WTC11 (cell line): ENCODE measurements around the gene GLG1. TPM values are rescaled to one million over a fixed set of nuclear protein-coding genes. Genes with fewer than 3 reads are reported as not detected.

Experiments
- ATAC-seq: fragments of 200-7000 bp; cut with Tn5 transposase; 2 replicates; pipeline ENCODE4 v1.10.0; 2021; ENCODE audit warnings: mild to moderate bottlenecking, moderate library complexity
- CTCF ChIA-PET: fragments of 300-600 bp; sonication (Branson Sonifier 250); formaldehyde crosslinking; loops from one replicate; lab custom pipeline; 2021; ENCODE audit warnings: antibody characterized with exemption; lab: Charles Lee
- POLR2A ChIA-PET: fragments of 350-600 bp; sonication (Branson Sonifier 250); formaldehyde crosslinking; loops from one replicate; lab custom pipeline; 2021; ENCODE audit warnings: antibody characterized with exemption; lab: Charles Lee
- DNase-seq: peaks from one replicate; pipeline ENCODE4 v3.0.0; 2021; ENCODE audit warnings: low spot score
- H3K27ac Mint-ChIP-seq: 2 replicates; pipeline ENCODE4 v1.8.0; 2021; ENCODE audit warnings: mixed read lengths
- H3K27me3 Mint-ChIP-seq: 2 replicates; pipeline ENCODE4 v1.8.0; 2021; ENCODE audit warnings: low read depth, mild to moderate bottlenecking, moderate library complexity, mixed read lengths
- H3K36me3 Mint-ChIP-seq: 2 replicates; pipeline ENCODE4 v1.8.0; 2021; ENCODE audit warnings: mixed read lengths
- H3K4me1 Mint-ChIP-seq: 2 replicates; pipeline ENCODE4 v1.8.0; 2022; ENCODE audit warnings: mixed read lengths
- H3K4me3 Mint-ChIP-seq: 2 replicates; pipeline ENCODE4 v1.8.0; 2021; ENCODE audit warnings: mild to moderate bottlenecking, moderate library complexity, mixed read lengths
- H3K9me3 Mint-ChIP-seq: 2 replicates; pipeline ENCODE4 v1.8.0; 2021; ENCODE audit warnings: mixed read lengths
- CBFB ChIP-seq: sonication (generic); formaldehyde crosslinking; IDR thresholded peaks from 2 replicates; pipeline ENCODE4 v1.8.1; 2022; ENCODE audit warnings: mild to moderate bottlenecking, low read depth, missing genetic modification reagents
- GTF2I ChIP-seq: fragments of 250-450 bp; sonication (Bioruptor Pico); conservative IDR thresholded peaks from 2 replicates; pipeline ENCODE4 v1.4.0; 2021; ENCODE audit warnings: mild to moderate bottlenecking
- MYBL2 ChIP-seq: sonication (generic); formaldehyde crosslinking; IDR thresholded peaks from 2 replicates; pipeline ENCODE4 v1.8.1; 2023; ENCODE audit warnings: mild to moderate bottlenecking, moderate library complexity, missing genetic modification reagents
- NFE2L1 ChIP-seq: sonication (generic); formaldehyde crosslinking; IDR thresholded peaks from 2 replicates; pipeline ENCODE4 v1.8.1; 2023; ENCODE audit warnings: missing genetic modification reagents
- OVOL2 ChIP-seq: fragments of 250-450 bp; sonication (Bioruptor Pico); IDR thresholded peaks from 2 replicates; pipeline ENCODE4 v1.9.0; 2021; ENCODE audit warnings: mild to moderate bottlenecking, borderline replicate concordance
- ZBTB21 ChIP-seq: sonication (generic); formaldehyde crosslinking; IDR thresholded peaks from 2 replicates; pipeline ENCODE4 v1.8.1; 2023; ENCODE audit warnings: mild to moderate bottlenecking, missing genetic modification reagents, borderline replicate concordance
- ZNF121 ChIP-seq: sonication (generic); formaldehyde crosslinking; IDR thresholded peaks from 2 replicates; pipeline ENCODE4 v1.8.0; 2023; ENCODE audit warnings: missing genetic modification reagents
- total RNA-seq: library from RNA; stranded (reverse); gene quantifications from 3 replicates; pipeline ENCODE4 v1.2.3, GENCODE V29; 2021
- TF ChIP-seq, protein P1 (sequence below): sonication (generic); formaldehyde crosslinking; IDR thresholded peaks from 2 replicates; pipeline ENCODE4 v1.8.0; 2022; ENCODE audit warnings: mild to moderate bottlenecking, missing genetic modification reagents
- TF ChIP-seq, protein P2 (sequence below): sonication (generic); formaldehyde crosslinking; IDR thresholded peaks from 2 replicates; pipeline ENCODE4 v1.8.1; 2023; ENCODE audit warnings: mild to moderate bottlenecking, missing genetic modification reagents, moderate library complexity
- TF ChIP-seq, protein P3 (sequence below): sonication (generic); formaldehyde crosslinking; IDR thresholded peaks from 2 replicates; pipeline ENCODE4 v1.8.1; 2022; ENCODE audit warnings: mild to moderate bottlenecking, moderate library complexity, missing genetic modification reagents
- TF ChIP-seq, protein P4 (sequence below): sonication (generic); formaldehyde crosslinking; IDR thresholded peaks from 2 replicates; pipeline ENCODE4 v1.8.0; 2023; ENCODE audit warnings: missing genetic modification reagents, mild to moderate bottlenecking, borderline replicate concordance
- TF ChIP-seq, protein P5 (sequence below): sonication (generic); formaldehyde crosslinking; conservative IDR thresholded peaks from 2 replicates; pipeline ENCODE4 v1.8.1; 2023; ENCODE audit warnings: mild to moderate bottlenecking, low read depth, missing genetic modification reagents, moderate library complexity
- TF ChIP-seq, protein P6 (sequence below): sonication (generic); formaldehyde crosslinking; IDR thresholded peaks from 2 replicates; pipeline ENCODE4 v1.8.0; 2022; ENCODE audit warnings: mild to moderate bottlenecking, missing genetic modification reagents

The GLG1 gene
- total RNA-seq, 1 experiment from 2014 or later: 156 TPM

DNA sequence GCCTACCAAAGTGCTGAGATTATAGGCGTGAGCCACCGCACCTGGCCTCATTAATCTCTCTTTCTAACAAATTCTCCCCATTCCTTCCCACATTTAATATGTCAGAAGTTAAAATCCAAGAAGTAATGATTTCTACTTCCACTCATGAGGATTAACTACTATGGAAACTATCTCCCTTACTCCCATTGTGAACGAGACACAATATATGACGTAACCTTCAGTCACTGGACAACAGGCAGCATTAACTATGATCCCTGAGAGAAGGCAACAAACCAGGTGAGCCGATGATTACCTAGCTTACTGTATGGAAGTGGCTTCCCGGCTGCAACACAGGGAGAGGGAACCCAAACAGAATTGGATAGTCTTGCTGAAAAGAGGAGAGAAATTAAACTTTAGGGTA, 20.0 kb downstream of the GLG1 start (continued):
- TF ChIP-seq, protein P1, sequence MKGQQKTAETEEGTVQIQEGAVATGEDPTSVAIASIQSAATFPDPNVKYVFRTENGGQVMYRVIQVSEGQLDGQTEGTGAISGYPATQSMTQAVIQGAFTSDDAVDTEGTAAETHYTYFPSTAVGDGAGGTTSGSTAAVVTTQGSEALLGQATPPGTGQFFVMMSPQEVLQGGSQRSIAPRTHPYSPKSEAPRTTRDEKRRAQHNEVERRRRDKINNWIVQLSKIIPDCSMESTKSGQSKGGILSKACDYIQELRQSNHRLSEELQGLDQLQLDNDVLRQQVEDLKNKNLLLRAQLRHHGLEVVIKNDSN (CRISPR knock-in tag): no peak
- TF ChIP-seq OVOL2 (CRISPR knock-in tag) (no peak), ZNF121 (CRISPR knock-in tag) (no peak), NFE2L1 (CRISPR knock-in tag) (no peak)

DNA sequence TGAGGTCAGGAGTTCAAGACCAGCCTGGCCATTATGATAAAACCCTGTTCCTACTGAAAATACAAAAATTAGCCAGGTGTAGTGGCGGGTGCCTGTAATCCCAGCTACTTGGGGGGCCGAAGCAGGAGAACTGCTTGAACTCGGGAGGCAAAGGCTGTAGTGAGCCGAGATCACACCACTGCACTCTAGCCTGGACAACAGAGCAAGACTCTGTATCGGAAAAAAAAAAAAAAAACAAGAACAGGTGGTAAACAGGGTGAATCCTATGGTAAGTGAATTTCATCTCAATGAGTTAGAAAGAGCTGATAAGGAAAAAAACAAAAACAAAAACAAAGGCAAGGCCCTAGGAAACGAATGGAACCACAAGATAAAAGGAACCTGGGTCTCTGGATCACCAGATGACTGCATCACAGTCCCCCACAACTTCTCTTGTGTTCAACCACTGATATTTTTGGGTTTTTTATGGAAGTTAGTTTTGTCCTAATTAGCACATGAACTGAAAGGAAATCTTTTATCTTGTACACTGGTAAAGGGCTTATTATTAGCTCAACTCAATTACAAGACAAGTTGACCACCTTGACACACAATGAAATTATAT, 21.0 kb downstream of the GLG1 start:
- POLR2A ChIA-PET: interaction anchor here (0.6 kb wide), 1 partner anchor 17 kb away, joined by 3 read pairs; no protein-coding TSS in a partner anchor
- no peaks in the 10 kb centered on the region for H3K36me3 Mint-ChIP-seq

DNA sequence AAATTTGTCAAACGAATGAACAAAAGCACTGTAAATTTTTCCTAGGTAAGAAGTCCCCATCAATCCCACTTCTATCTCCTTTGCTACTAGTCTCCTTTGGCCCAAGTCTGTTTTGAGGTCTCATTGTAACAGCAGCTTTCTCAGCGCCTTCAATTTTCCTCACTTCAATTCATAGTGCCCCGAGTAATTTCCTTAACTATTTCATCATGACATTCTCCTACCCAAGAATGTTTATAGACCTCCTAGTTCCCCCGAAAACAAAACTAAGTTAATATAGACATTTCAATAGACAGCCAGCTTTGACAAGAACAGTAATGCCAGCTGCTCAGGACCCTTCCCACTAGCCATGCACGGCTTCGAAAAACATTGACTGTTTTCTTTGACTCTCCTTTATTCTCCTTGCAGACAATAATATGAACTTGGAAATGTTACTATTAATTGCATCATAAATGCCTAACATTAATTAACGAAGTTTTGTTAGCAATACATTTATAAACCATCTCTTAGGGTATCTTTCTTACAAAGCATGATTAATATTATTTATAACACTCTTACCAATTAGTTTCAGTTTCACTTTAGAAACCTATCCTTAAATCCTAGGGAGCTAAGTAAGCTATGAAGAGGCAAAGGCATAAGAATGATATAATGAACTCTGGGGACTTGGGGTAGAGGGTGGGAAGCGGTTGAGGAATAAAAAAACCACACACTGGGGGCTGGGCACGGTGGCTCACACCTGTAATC, 22.8 kb downstream of the GLG1 start:
- Mint-ChIP-seq H3K36me3 (no peaks in the 10 kb centered on the region), H3K27ac (peak overlapping the region; percentile 73), H3K27me3 (no peaks in the 10 kb centered on the region), H3K9me3 (no peaks in the 10 kb centered on the region), H3K4me3 (no peak overlapping the region), H3K4me1 (peaks cover 26% of the 10 kb centered on the region)
- CTCF ChIA-PET: no interaction called here
- TF ChIP-seq, protein P2, sequence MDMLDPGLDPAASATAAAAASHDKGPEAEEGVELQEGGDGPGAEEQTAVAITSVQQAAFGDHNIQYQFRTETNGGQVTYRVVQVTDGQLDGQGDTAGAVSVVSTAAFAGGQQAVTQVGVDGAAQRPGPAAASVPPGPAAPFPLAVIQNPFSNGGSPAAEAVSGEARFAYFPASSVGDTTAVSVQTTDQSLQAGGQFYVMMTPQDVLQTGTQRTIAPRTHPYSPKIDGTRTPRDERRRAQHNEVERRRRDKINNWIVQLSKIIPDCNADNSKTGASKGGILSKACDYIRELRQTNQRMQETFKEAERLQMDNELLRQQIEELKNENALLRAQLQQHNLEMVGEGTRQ (CRISPR knock-in tag): no peak
- TF ChIP-seq, protein P3, sequence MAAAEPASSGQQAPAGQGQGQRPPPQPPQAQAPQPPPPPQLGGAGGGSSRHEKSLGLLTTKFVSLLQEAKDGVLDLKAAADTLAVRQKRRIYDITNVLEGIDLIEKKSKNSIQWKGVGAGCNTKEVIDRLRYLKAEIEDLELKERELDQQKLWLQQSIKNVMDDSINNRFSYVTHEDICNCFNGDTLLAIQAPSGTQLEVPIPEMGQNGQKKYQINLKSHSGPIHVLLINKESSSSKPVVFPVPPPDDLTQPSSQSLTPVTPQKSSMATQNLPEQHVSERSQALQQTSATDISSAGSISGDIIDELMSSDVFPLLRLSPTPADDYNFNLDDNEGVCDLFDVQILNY: no peak
- TF ChIP-seq MYBL2 (no peak), GTF2I (CRISPR knock-in tag) (no peak), ZBTB21 (CRISPR knock-in tag) (no peak), ZNF121 (CRISPR knock-in tag) (no peak), CBFB (CRISPR knock-in tag) (no peak)
- TF ChIP-seq, protein P4, sequence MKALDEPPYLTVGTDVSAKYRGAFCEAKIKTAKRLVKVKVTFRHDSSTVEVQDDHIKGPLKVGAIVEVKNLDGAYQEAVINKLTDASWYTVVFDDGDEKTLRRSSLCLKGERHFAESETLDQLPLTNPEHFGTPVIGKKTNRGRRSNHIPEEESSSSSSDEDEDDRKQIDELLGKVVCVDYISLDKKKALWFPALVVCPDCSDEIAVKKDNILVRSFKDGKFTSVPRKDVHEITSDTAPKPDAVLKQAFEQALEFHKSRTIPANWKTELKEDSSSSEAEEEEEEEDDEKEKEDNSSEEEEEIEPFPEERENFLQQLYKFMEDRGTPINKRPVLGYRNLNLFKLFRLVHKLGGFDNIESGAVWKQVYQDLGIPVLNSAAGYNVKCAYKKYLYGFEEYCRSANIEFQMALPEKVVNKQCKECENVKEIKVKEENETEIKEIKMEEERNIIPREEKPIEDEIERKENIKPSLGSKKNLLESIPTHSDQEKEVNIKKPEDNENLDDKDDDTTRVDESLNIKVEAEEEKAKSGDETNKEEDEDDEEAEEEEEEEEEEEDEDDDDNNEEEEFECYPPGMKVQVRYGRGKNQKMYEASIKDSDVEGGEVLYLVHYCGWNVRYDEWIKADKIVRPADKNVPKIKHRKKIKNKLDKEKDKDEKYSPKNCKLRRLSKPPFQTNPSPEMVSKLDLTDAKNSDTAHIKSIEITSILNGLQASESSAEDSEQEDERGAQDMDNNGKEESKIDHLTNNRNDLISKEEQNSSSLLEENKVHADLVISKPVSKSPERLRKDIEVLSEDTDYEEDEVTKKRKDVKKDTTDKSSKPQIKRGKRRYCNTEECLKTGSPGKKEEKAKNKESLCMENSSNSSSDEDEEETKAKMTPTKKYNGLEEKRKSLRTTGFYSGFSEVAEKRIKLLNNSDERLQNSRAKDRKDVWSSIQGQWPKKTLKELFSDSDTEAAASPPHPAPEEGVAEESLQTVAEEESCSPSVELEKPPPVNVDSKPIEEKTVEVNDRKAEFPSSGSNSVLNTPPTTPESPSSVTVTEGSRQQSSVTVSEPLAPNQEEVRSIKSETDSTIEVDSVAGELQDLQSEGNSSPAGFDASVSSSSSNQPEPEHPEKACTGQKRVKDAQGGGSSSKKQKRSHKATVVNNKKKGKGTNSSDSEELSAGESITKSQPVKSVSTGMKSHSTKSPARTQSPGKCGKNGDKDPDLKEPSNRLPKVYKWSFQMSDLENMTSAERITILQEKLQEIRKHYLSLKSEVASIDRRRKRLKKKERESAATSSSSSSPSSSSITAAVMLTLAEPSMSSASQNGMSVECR (CRISPR knock-in tag): no peak
- TF ChIP-seq, protein P5, sequence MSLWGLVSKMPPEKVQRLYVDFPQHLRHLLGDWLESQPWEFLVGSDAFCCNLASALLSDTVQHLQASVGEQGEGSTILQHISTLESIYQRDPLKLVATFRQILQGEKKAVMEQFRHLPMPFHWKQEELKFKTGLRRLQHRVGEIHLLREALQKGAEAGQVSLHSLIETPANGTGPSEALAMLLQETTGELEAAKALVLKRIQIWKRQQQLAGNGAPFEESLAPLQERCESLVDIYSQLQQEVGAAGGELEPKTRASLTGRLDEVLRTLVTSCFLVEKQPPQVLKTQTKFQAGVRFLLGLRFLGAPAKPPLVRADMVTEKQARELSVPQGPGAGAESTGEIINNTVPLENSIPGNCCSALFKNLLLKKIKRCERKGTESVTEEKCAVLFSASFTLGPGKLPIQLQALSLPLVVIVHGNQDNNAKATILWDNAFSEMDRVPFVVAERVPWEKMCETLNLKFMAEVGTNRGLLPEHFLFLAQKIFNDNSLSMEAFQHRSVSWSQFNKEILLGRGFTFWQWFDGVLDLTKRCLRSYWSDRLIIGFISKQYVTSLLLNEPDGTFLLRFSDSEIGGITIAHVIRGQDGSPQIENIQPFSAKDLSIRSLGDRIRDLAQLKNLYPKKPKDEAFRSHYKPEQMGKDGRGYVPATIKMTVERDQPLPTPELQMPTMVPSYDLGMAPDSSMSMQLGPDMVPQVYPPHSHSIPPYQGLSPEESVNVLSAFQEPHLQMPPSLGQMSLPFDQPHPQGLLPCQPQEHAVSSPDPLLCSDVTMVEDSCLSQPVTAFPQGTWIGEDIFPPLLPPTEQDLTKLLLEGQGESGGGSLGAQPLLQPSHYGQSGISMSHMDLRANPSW (CRISPR knock-in tag): no peak
- no peak for ATAC-seq
- POLR2A ChIA-PET: interaction anchor here (1.5 kb wide), 1 partner anchor 23 kb away, joined by 4 read pairs; the partner anchor contains the start of gene GLG1
- no peak for DNase-seq

More for the DNA sequence above, 21.0 kb downstream of the GLG1 start:
- Mint-ChIP-seq H3K27ac (no peak overlapping the region), H3K4me1 (peaks cover 26% of the 10 kb centered on the region)
- TF ChIP-seq, protein P6, sequence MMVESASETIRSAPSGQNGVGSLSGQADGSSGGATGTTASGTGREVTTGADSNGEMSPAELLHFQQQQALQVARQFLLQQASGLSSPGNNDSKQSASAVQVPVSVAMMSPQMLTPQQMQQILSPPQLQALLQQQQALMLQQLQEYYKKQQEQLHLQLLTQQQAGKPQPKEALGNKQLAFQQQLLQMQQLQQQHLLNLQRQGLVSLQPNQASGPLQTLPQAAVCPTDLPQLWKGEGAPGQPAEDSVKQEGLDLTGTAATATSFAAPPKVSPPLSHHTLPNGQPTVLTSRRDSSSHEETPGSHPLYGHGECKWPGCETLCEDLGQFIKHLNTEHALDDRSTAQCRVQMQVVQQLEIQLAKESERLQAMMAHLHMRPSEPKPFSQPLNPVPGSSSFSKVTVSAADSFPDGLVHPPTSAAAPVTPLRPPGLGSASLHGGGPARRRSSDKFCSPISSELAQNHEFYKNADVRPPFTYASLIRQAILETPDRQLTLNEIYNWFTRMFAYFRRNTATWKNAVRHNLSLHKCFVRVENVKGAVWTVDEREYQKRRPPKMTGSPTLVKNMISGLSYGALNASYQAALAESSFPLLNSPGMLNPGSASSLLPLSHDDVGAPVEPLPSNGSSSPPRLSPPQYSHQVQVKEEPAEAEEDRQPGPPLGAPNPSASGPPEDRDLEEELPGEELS (CRISPR knock-in tag): no peak
- no peak for TF ChIP-seq ZNF121 (CRISPR knock-in tag)
- TF ChIP-seq, all 79 proteins: peak for 0
- Mint-ChIP-seq H3K4me3 (no peak overlapping the region), H3K27me3 (no peaks in the 10 kb centered on the region), H3K9me3 (no peaks in the 10 kb centered on the region)
- ATAC-seq: no peak
- CTCF ChIA-PET: no interaction called here
- no peak for DNase-seq
